Spleen (tissue), 11 donors: ENCODE measurements around the gene PARD3B. TPM values are rescaled to one million over a fixed set of nuclear protein-coding genes. Genes with fewer than 3 reads are reported as not detected.

Experiments used
- DNase-seq: peaks from one replicate; pipeline ENCODE4 v3.0.0-alpha.2; 2020
- H3K27ac ChIP-seq, 8 donors: fragments of 200-600 bp; sonication (generic) in 7 of 8; 1 replicate in 4 of 8; 2 replicates in 4 of 8; pipeline versions ENCODE4 v1.5.0 to v1.8.0; 2016 to 2021; ENCODE audit warnings: inconsistent platforms in 4 of 8, mild to moderate bottlenecking in 4 of 8, moderate library complexity in 1 of 8
- H3K27me3 ChIP-seq, 7 donors: fragments of 200-600 bp; sonication (generic) in 6 of 7; replicated peaks in 1 of 7; 1 replicate in 4 of 7; 2 replicates in 3 of 7; pipeline versions ENCODE4 v1.5.0 to v1.8.0; 2016 to 2021; ENCODE audit warnings: inconsistent platforms in 3 of 7, mild to moderate bottlenecking in 1 of 7
- H3K36me3 ChIP-seq, 6 donors: fragments of 200-600 bp; sonication (generic) in 5 of 6; 1 replicate in 4 of 6; 2 replicates in 2 of 6; pipeline versions ENCODE4 v1.5.0 to v1.8.0; 2016 to 2021; ENCODE audit warnings: inconsistent platforms in 2 of 6
- H3K4me1 ChIP-seq, 6 donors: fragments of 200-600 bp; sonication (generic) in 5 of 6; 1 replicate in 3 of 6; 2 replicates in 3 of 6; pipeline versions ENCODE4 v1.5.0 to v1.8.0; 2016 to 2021; ENCODE audit warnings: inconsistent platforms in 3 of 6
- H3K4me3 ChIP-seq, 8 donors: fragments of 200-600 bp; sonication (generic) in 7 of 8; 1 replicate in 4 of 8; 2 replicates in 4 of 8; pipeline versions ENCODE4 v1.5.0 to v1.8.0; 2016 to 2021; ENCODE audit warnings: inconsistent platforms in 4 of 8, mild to moderate bottlenecking in 4 of 8, moderate library complexity in 2 of 8
- H3K9me3 ChIP-seq, 8 donors: fragments of 200-600 bp; sonication (generic) in 7 of 8; 1 replicate in 4 of 8; 2 replicates in 4 of 8; pipeline versions ENCODE4 v1.5.0 to v1.8.0; 2016 to 2021; ENCODE audit warnings: inconsistent platforms in 4 of 8
- POLR2A ChIP-seq, 3 donors: fragments of 450-650 bp; IDR thresholded peaks; one replicate each; pipeline ENCODE4 v1.5.1; 2017; ENCODE audit warnings: antibody characterized with exemption in 3 of 3, mild to moderate bottlenecking in 1 of 3
- POLR2AphosphoS5 ChIP-seq, 3 donors: sonication (generic); formaldehyde crosslinking; IDR thresholded peaks; one replicate each; pipeline ENCODE4 v1.5.1; 2017; ENCODE audit warnings: antibody characterized with exemption in 3 of 3
- WGBS, 5 donors: extraction: QIAGEN DNeasy Blood & Tissue Kit in 3 of 5; methylation state at CpG; one replicate each; pipeline versions ENCODE4 v1.1.5 to v1.1.7; 2013 to 2018; 5-methylcytosine and 5-hydroxymethylcytosine counted together
- intact Hi-C: fragments of 100-400 bp; cut with DNase I; formaldehyde crosslinking; loops from one replicate; pipeline ENCODE4 v1.15.0; 2023; ENCODE audit warnings: low total_unique reads
- polyA plus RNA-seq, 3 donors: library from polyadenylated mRNA; stranded (reverse); fragments of 200-250 nt; gene quantifications; one replicate each; pipeline ENCODE4 v1.2.1, GENCODE V29; 2013
- total RNA-seq, 7 donors: library from RNA; depleted of rRNA in 3 of 7; stranded (reverse); fragments of >200 nt in 3 of 7; fragmentation: NEBNext Ultra II Directional in 4 of 7; extraction: Animal tissue kit (Norgen Biotek cat#: 25700) in 4 of 7; gene quantifications; one replicate each; pipeline versions ENCODE4 v1.1.0 to v1.2.1, GENCODE V29; 2016 to 2021
- TF ChIP-seq, protein P1 (sequence below), 11 experiments: fragments of 200-600 bp in 7 of 11; fragments of 450-650 bp in 4 of 11; sonication (generic) in 4 of 11; IDR thresholded peaks in 8 of 11; conservative IDR thresholded peaks in 3 of 11; 1 replicate in 7 of 11; 2 replicates in 4 of 11; pipeline versions ENCODE4 v1.4.0 to v1.8.0; 2016 to 2021; ENCODE audit warnings: antibody characterized with exemption in 11 of 11, inconsistent platforms in 4 of 11, mild to moderate bottlenecking in 1 of 11
- donor health status: healthy with polysubstance abuse.
- donor health status: DM: no; HTN: no; CAD: no; lungs with moderate emphysema.
- donor health status: DM: no; HTN: no; CAD: no.
- donor health status: Bipolar disorder and iron deficiency.
- donor health status: healthy.
- donor health status: DM: no; HTN: no; CAD: no.
- donor health status: DM: yes; HTN: yes; CAD: no.

Gene PARD3B
- total and polyA plus RNA-seq, 10 donors: 0.85 to 27.8 (median 14.7) TPM

DNA sequence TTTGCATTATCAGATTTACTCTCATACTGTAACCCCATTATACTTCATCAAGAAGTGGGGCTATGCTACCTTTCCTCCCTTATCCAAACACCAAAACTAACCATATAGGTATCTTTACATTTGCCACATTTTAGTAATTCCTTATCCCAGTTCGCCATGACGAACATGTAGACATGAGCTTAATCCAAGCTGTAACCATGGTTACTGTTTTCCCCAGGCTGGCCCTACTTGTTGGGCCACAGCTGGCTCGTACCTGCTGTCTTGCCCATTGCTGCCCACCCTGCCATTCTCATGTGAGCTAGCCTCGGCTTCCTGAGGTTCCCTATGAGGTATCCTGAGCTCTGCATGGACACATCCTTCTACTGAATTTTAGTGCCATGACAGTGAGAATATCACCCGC lies 117.7 kb downstream of the PARD3B start:
- 86 to 94% (median 91%) methylated on average over 5 of the region's 5 CpGs for WGBS, 5 donors
- no peaks in the 10 kb centered on the region for H3K27me3 ChIP-seq
- no peak for DNase-seq
- no peaks in the 10 kb centered on the region for H3K36me3 ChIP-seq
- no peak overlapping the region for H3K27ac ChIP-seq
- TF ChIP-seq, protein P1, sequence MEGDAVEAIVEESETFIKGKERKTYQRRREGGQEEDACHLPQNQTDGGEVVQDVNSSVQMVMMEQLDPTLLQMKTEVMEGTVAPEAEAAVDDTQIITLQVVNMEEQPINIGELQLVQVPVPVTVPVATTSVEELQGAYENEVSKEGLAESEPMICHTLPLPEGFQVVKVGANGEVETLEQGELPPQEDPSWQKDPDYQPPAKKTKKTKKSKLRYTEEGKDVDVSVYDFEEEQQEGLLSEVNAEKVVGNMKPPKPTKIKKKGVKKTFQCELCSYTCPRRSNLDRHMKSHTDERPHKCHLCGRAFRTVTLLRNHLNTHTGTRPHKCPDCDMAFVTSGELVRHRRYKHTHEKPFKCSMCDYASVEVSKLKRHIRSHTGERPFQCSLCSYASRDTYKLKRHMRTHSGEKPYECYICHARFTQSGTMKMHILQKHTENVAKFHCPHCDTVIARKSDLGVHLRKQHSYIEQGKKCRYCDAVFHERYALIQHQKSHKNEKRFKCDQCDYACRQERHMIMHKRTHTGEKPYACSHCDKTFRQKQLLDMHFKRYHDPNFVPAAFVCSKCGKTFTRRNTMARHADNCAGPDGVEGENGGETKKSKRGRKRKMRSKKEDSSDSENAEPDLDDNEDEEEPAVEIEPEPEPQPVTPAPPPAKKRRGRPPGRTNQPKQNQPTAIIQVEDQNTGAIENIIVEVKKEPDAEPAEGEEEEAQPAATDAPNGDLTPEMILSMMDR (IDR thresholded peaks at IDR 0.05 in 8 of 11, conservative IDR thresholded peaks at IDR 0.05 in 3 of 11): no peak
- no peak for TF ChIP-seq POLR2AphosphoS5 (IDR thresholded peaks at IDR 0.05)
- no peak for TF ChIP-seq POLR2A (IDR thresholded peaks at IDR 0.05)
- no peak overlapping the region for H3K4me3 ChIP-seq
- intact Hi-C loops: no loop called here
- H3K9me3 ChIP-seq: no peaks in the 10 kb centered on the region
- H3K4me1 ChIP-seq: no peaks in the 10 kb centered on the region

DNA sequence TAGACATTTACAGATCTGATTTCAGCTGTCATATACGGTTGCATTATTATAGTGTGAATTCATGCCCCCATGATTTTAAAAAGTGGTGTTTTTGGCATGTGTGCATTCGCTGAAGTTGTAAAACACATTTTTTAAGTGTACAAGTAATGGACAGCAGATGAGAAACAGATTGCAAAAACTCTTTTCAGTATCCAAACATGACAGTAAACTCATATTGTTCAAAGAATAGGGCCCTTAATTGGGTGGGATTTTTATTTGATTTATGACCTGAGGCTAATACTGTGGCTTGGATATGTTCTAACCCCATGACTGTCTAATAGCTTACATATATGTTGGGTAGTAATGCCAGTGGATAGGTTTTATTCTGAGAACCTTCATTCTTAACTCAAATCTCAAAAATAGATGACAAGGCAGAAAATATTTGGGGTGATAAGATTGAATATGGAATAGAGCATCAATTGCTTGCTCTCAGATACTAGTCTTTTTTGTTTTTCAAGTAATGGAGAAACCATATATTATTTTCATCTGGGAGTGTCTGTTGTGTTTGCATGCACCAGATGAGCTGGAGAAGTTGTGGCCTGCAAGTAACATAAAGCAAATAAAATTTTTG lies 118.6 kb downstream of the PARD3B start:
- no peaks in the 10 kb centered on the region for H3K9me3 ChIP-seq
- DNase-seq: no peak
- TF ChIP-seq, protein P1 (IDR thresholded peaks at IDR 0.05 in 8 of 11, conservative IDR thresholded peaks at IDR 0.05 in 3 of 11): no peak
- TF ChIP-seq POLR2A (IDR thresholded peaks at IDR 0.05) (no peak), POLR2AphosphoS5 (IDR thresholded peaks at IDR 0.05) (no peak)
- H3K36me3 ChIP-seq: no peaks in the 10 kb centered on the region
- no peak overlapping the region for H3K27ac ChIP-seq
- 75 to 92% (median 86%) methylated on average over 2 of the region's 2 CpGs for WGBS, 5 donors
- H3K4me1 ChIP-seq: no peaks in the 10 kb centered on the region
- no peaks in the 10 kb centered on the region for H3K27me3 ChIP-seq
- intact Hi-C loops: no loop called here
- no peak overlapping the region for H3K4me3 ChIP-seq

DNA sequence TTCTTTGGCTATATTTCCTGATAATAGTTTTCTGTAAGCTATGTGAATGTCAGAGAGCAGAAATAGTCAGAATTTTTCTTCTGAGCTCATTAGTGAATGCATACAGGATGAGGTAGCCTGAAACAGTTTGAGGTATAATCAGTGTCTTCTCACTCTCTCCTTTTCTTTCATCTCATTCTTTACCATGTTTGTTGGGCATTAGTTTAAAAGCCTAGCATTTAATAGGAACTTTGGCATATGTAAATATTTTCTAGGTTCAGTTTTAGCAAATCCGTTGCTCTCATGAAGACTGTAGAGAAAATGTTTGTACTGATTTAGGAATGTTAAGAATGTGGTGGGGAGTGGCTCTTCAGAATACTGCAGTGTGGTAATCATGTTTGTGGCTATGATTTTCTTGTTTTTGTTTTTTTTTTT lies 119.4 kb downstream of the PARD3B start:
- TF ChIP-seq POLR2AphosphoS5 (IDR thresholded peaks at IDR 0.05): no peak
- TF ChIP-seq, protein P1 (IDR thresholded peaks at IDR 0.05 in 8 of 11, conservative IDR thresholded peaks at IDR 0.05 in 3 of 11): no peak
- no peak for TF ChIP-seq POLR2A (IDR thresholded peaks at IDR 0.05)
- H3K27ac ChIP-seq: peak overlapping the region in 1 of 8 donors; percentile 17
- no peaks in the 10 kb centered on the region for H3K4me1 ChIP-seq
- DNase-seq: no peak
- H3K27me3 ChIP-seq: no peaks in the 10 kb centered on the region
- WGBS, 5 donors: 58 to 88% (median 74%) methylated on average over 1 of the region's 1 CpG
- no peaks in the 10 kb centered on the region for H3K9me3 ChIP-seq
- no peaks in the 10 kb centered on the region for H3K36me3 ChIP-seq
- H3K4me3 ChIP-seq: no peak overlapping the region
- intact Hi-C loops: no loop called here

DNA sequence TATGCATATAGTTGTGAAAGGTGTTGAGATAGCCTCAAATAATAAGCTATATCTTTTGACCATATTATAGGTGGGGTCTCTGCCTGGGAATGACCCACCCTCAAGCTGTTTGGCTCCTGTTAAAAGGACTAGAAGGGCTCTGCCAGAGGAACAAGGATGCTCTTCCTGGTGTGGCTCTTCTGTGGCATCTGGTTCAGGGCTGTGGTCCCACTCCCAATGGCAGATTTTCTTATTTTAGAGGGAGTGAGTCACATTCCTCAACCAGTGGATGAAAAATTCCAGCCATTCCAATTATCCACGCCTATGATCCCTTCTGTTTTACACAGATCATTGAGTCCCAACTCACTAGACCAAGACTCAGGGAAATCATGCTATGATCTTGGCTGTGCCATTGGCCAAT lies 119.9 kb downstream of the PARD3B start:
- Histone ChIP-seq H3K27me3 (no peaks in the 10 kb centered on the region), H3K36me3 (no peaks in the 10 kb centered on the region), H3K27ac (peak overlapping the region in 4 of 8 donors; percentile 6 to 22 (median 14)), H3K9me3 (no peaks in the 10 kb centered on the region), H3K4me3 (no peak overlapping the region), H3K4me1 (no peaks in the 10 kb centered on the region)
- TF ChIP-seq POLR2A (IDR thresholded peaks at IDR 0.05): no peak
- TF ChIP-seq, protein P1 (IDR thresholded peaks at IDR 0.05 in 8 of 11, conservative IDR thresholded peaks at IDR 0.05 in 3 of 11): no peak
- no peak for TF ChIP-seq POLR2AphosphoS5 (IDR thresholded peaks at IDR 0.05)
- no peak for DNase-seq
- 56 to 81% (median 72%) methylated on average over 1 of the region's 1 CpG for whole genome bisulfite sequencing, 5 donors
- intact Hi-C loops: no loop called here
